Stomach (tissue), 9 donors: Measurements from ENCODE around the gene EXOC4. TPM values are rescaled to one million over a fixed set of nuclear protein-coding genes. Genes with fewer than 3 reads are reported as not detected.

ENCODE experiments used
- DNase-seq, 2 donors: peaks; one replicate each; pipeline versions ENCODE4 v3.0.0 to v3.0.0-alpha.2; 2013 to 2019
- H3K27ac ChIP-seq, 5 donors: fragments of 200-600 bp in 4 of 5; sonication (generic) in 4 of 5; one replicate each; pipeline ENCODE4 v1.5.1; 2013 to 2019; ENCODE audit warnings: mild to moderate bottlenecking in 1 of 5, moderate library complexity in 1 of 5
- H3K27me3 ChIP-seq, 3 donors: fragments of 200-600 bp; sonication (generic); one replicate each; pipeline ENCODE4 v1.5.1; 2017 to 2019; ENCODE audit warnings: mixed run types in 1 of 3
- H3K36me3 ChIP-seq, 4 donors: fragments of 200-600 bp; sonication (generic); 1 replicate in 3 of 4; 2 replicates in 1 of 4; pipeline ENCODE4 v1.5.1; 2016 to 2019
- H3K4me1 ChIP-seq, 4 donors: fragments of 200-600 bp; sonication (generic); one replicate each; pipeline ENCODE4 v1.5.1; 2016 to 2019
- H3K4me3 ChIP-seq, 4 donors: fragments of 200-600 bp; sonication (generic) in 3 of 4; one replicate each; pipeline ENCODE4 v1.5.1; 2016 to 2019; ENCODE audit warnings: mild to moderate bottlenecking in 1 of 4
- H3K9me3 ChIP-seq, 4 donors: fragments of 200-600 bp; sonication (generic); one replicate each; pipeline ENCODE4 v1.5.1; 2016 to 2019
- EP300 ChIP-seq: sonication (generic); formaldehyde crosslinking; IDR thresholded peaks from one replicate; pipeline ENCODE4 v1.6.1; 2017; ENCODE audit warnings: antibody characterized with exemption
- POLR2A ChIP-seq, 4 donors: fragments of 450-650 bp; IDR thresholded peaks; one replicate each; pipeline ENCODE4 v1.6.1; 2016; ENCODE audit warnings: antibody characterized with exemption in 4 of 4, control low read depth in 2 of 4, mild to moderate bottlenecking in 1 of 4, moderate library complexity in 1 of 4
- POLR2AphosphoS5 ChIP-seq, 3 donors: sonication (generic); formaldehyde crosslinking; IDR thresholded peaks; one replicate each; pipeline ENCODE4 v1.6.1; 2016; ENCODE audit warnings: antibody characterized with exemption in 3 of 3
- WGBS, 5 donors: extraction: QIAGEN DNeasy Blood & Tissue Kit in 3 of 5; methylation state at CpG; one replicate each; pipeline versions ENCODE4 v1.1.5 to v1.1.7; 2013 to 2018; 5-methylcytosine and 5-hydroxymethylcytosine counted together
- intact Hi-C: fragments of 100-400 bp; cut with DNase I; formaldehyde crosslinking; loops from one replicate; pipeline ENCODE4 v1.15.1; 2023; ENCODE audit warnings: low total_unique reads
- polyA plus RNA-seq, 3 donors: library from polyadenylated mRNA; stranded (reverse); fragments of 200-250 nt; gene quantifications; one replicate each; pipeline ENCODE4 v1.2.3, GENCODE V29; 2013
- total RNA-seq, 5 donors: library from RNA; depleted of rRNA; stranded (reverse); fragments of >200 nt; gene quantifications; one replicate each; pipeline versions ENCODE4 v1.1.0 to v1.2.3, GENCODE V29; 2014 to 2016
- TF ChIP-seq, protein P1 (sequence below), 7 experiments: fragments of 450-650 bp in 4 of 7; fragments of 200-600 bp in 3 of 7; sonication (generic) in 3 of 7; IDR thresholded peaks; one replicate each; pipeline ENCODE4 v1.5.1; 2016 to 2019; ENCODE audit warnings: antibody characterized with exemption in 7 of 7, control low read depth in 2 of 7, mild to moderate bottlenecking in 1 of 7
- donor health status: healthy with polysubstance abuse.
- donor health status: Bipolar disorder and iron deficiency.
- donor health status: healthy.

The EXOC4 gene
- total and polyA plus RNA-seq, 8 donors = 14.1 to 339 (median 61.1) TPM

DNA sequence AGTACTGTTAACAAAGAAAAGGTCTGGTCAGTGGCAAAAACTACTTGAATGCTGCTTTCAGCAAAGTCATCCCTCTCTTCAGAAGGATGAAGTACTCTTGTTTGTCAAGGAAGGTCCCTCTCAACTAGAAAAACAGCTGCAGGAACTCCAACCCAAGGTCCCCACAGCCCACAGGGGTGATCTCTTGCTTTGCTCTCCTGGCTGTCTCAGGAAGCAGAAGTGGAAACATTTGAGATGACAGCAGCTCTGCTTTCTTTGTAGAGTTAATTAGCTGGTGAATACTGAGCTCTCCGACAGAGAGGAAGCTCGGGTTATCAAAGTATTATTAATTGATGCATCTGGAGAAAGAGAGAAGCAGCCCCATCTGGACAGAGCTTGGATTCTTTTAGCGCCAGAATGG lies 848.8 kb downstream of the EXOC4 start:
- Histone ChIP-seq H3K36me3 (no peaks in the 10 kb centered on the region), H3K27me3 (no peaks in the 10 kb centered on the region), H3K4me1 (no peaks in the 10 kb centered on the region), H3K9me3 (no peaks in the 10 kb centered on the region), H3K27ac (no peak overlapping the region), H3K4me3 (no peak overlapping the region)
- intact Hi-C loops = no loop called here
- peak in 1 of 2 donors; percentile 21 for DNase-seq
- no peak for TF ChIP-seq POLR2AphosphoS5 (IDR thresholded peaks at IDR 0.05)
- TF ChIP-seq, protein P1, sequence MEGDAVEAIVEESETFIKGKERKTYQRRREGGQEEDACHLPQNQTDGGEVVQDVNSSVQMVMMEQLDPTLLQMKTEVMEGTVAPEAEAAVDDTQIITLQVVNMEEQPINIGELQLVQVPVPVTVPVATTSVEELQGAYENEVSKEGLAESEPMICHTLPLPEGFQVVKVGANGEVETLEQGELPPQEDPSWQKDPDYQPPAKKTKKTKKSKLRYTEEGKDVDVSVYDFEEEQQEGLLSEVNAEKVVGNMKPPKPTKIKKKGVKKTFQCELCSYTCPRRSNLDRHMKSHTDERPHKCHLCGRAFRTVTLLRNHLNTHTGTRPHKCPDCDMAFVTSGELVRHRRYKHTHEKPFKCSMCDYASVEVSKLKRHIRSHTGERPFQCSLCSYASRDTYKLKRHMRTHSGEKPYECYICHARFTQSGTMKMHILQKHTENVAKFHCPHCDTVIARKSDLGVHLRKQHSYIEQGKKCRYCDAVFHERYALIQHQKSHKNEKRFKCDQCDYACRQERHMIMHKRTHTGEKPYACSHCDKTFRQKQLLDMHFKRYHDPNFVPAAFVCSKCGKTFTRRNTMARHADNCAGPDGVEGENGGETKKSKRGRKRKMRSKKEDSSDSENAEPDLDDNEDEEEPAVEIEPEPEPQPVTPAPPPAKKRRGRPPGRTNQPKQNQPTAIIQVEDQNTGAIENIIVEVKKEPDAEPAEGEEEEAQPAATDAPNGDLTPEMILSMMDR (IDR thresholded peaks at IDR 0.05) = no peak
- TF ChIP-seq EP300 = no peak
- TF ChIP-seq POLR2A (IDR thresholded peaks at IDR 0.05) = no peak
- 34 to 80% (median 60%) methylated on average over 1 to 3 of the region's 3 CpGs for WGBS, 5 donors

DNA sequence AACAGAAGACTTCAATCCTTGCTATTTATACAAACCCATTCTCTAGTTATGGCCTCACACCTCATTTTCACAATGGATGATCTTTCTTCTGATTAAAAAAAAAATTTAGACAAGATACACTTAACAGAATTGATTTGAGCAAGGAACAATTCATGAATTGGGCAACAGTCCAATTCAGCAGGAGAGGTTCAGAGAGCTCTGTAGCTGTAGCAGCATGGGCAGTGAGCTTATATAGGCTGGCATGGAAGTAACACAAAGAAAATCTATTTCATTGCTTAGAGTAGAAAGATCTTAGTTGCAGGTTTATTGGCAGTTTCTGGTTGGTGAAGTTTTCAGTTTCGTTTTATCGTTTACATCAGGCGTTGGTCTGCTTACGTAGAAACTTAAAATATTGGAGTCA lies 851.3 kb downstream of the EXOC4 start:
- Histone ChIP-seq H3K4me1 (no peaks in the 10 kb centered on the region), H3K9me3 (no peaks in the 10 kb centered on the region), H3K27ac (no peak overlapping the region), H3K4me3 (no peak overlapping the region), H3K27me3 (no peaks in the 10 kb centered on the region), H3K36me3 (no peaks in the 10 kb centered on the region)
- intact Hi-C loops = no loop called here
- DNase-seq = no peak
- WGBS, 5 donors = 89 to 95% (median 93%) methylated on average over 4 of the region's 4 CpGs; no CpG with 5 or more reads in 1 of the 5 donors
- TF ChIP-seq EP300 (no peak), POLR2A (IDR thresholded peaks at IDR 0.05) (no peak), POLR2AphosphoS5 (IDR thresholded peaks at IDR 0.05) (no peak)
- TF ChIP-seq, protein P1 (IDR thresholded peaks at IDR 0.05) = no peak

DNA sequence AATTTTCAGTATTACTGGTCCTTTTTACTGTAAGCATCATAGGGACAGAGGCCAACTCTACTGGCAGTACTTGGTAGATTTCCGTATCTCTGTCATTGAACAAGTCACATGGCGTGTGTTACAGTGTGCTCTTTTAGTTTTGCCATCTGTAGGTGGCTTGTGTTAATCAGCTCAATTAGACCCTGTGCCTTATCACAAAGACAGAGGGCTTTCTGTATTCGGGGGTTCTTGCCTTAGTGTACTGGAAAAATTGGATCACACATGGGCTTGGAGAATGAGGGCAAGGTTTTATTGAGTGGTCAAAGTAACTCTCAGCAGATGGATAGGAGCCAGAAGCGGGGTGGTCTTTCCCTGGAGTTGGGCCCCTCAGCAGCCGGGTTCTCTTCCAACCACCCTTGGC lies 853.0 kb downstream of the EXOC4 start:
- H3K36me3 ChIP-seq = no peaks in the 10 kb centered on the region
- peak in 1 of 2 donors; percentile 11 for DNase-seq
- WGBS, 5 donors = 86 to 94% (median 92%) methylated on average over 4 to 5 of the region's 5 CpGs; no CpG with 5 or more reads in 1 of the 5 donors
- H3K4me3 ChIP-seq = no peak overlapping the region
- TF ChIP-seq POLR2AphosphoS5 (IDR thresholded peaks at IDR 0.05) = no peak
- TF ChIP-seq, protein P1 (IDR thresholded peaks at IDR 0.05) = no peak
- no peak for TF ChIP-seq EP300
- TF ChIP-seq POLR2A (IDR thresholded peaks at IDR 0.05) = no peak
- H3K9me3 ChIP-seq = no peaks in the 10 kb centered on the region
- no peaks in the 10 kb centered on the region for H3K27me3 ChIP-seq
- H3K4me1 ChIP-seq = no peaks in the 10 kb centered on the region
- no peak overlapping the region for H3K27ac ChIP-seq
- intact Hi-C loops = no loop called here

DNA sequence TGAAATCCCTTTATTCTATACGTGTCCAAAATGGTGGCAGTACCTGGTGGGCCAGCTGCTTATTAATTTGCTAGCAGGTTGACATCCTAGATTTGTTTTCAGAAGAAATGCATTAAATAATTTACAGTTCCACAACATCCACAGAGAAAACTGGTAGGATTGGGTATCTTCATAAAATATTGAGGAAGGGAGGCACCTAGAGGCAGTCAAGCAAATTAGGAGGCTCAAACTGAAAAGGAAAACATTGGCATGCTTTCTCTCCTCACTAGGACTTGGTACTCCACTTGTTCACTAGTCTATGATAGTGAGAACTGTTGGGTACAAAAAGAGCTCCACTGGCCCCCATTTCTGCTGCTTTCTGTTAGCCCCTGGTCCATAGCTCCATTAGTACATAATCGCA lies 855.9 kb downstream of the EXOC4 start:
- Histone ChIP-seq H3K9me3 (no peaks in the 10 kb centered on the region), H3K4me1 (no peaks in the 10 kb centered on the region), H3K27ac (no peak overlapping the region), H3K27me3 (no peaks in the 10 kb centered on the region), H3K36me3 (no peaks in the 10 kb centered on the region), H3K4me3 (no peak overlapping the region)
- 43 to 97% (median 93%) methylated on average over 1 to 2 of the region's 2 CpGs for WGBS, 5 donors
- TF ChIP-seq, protein P1 (IDR thresholded peaks at IDR 0.05) = no peak
- TF ChIP-seq POLR2AphosphoS5 (IDR thresholded peaks at IDR 0.05) = no peak
- no peak for TF ChIP-seq POLR2A (IDR thresholded peaks at IDR 0.05)
- TF ChIP-seq EP300 = no peak
- DNase-seq = no peak
- intact Hi-C loops = no loop called here
